Muscle of leg (tissue), 11 donors: ENCODE data around the gene ADM2. TPM values are rescaled to one million over a fixed set of nuclear protein-coding genes. Genes with fewer than 3 reads are reported as not detected.
A peak's percentile ranks its signal among the peaks of the same experiment; 100 is the strongest.

Experiments
- DNase-seq: peaks from one replicate; pipeline ENCODE4 v3.0.0; 2013
- H3K27ac ChIP-seq: one replicate; pipeline ENCODE4 v1.5.1; 2013; ENCODE audit warnings: mild to moderate bottlenecking, low read length, control low read depth
- H3K27me3 ChIP-seq: one replicate; pipeline ENCODE4 v1.6.1; 2013; ENCODE audit warnings: low read length; ENCODE audit not compliant: control insufficient read depth, insufficient read depth
- H3K36me3 ChIP-seq: one replicate; pipeline ENCODE4 v1.6.1; 2013; ENCODE audit warnings: low read length; ENCODE audit not compliant: control insufficient read depth, insufficient read depth
- H3K4me1 ChIP-seq: one replicate; pipeline ENCODE4 v1.6.1; 2013; ENCODE audit warnings: low read length; ENCODE audit not compliant: control insufficient read depth, insufficient read depth
- H3K4me3 ChIP-seq: one replicate; pipeline ENCODE4 v1.5.1; 2013; ENCODE audit warnings: low read length, control low read depth
- H3K9me3 ChIP-seq: replicated peaks from 2 replicates; pipeline ENCODE4 v1.6.1; 2013; ENCODE audit warnings: low read depth, low read length; ENCODE audit not compliant: control insufficient read depth
- WGBS: methylation state at CpG from one replicate; pipeline ENCODE4 v1.1.5; 2013; ENCODE audit warnings: missing lambda C conversion rate; ENCODE audit not compliant: insufficient coverage; 5-methylcytosine and 5-hydroxymethylcytosine counted together
- polyA plus RNA-seq, 8 donors: library from polyadenylated mRNA; unstranded; fragments of 120-200 nt; gene quantifications; one replicate each; pipeline versions ENCODE4 v1.2.1 to v1.2.3, GENCODE V29; 2013; ENCODE audit warnings: inconsistent platforms in 1 of 8, low replicate concordance in 1 of 8; ENCODE audit not compliant: insufficient read length in 8 of 8, insufficient read depth in 1 of 8
- total RNA-seq: library from RNA; stranded (reverse); fragments of 120-200 nt; gene quantifications from one replicate; pipeline ENCODE4 v1.2.4, GENCODE V29; 2013

The ADM2 gene
- total and polyA plus RNA-seq, 9 donors = 0.23 to 0.81 (median 0.53) TPM

DNA sequence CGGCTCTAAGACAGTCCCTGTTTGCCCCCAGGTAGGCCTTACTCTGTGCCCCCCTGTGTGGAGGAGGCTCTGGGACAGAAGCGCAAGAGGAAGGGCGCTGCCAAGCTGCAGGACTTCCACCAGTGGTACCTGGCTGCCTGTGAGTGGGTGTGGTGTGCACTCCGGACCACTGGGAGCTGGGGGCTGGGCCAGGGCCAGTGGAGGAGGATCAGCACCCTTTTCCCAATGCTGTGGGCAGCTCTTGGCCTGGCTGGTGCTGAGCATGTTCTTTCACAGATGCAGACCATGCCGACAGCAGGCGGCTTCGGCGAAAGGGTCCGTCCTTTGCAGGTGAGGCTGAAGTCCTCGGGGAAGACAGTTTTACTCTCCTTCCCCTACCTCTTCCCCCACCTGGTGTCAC, 40.4 kb downstream of the ADM2 start:
- peaks cover 13% of the 10 kb centered on the region for H3K4me1 ChIP-seq
- H3K9me3 ChIP-seq = no peaks in the 10 kb centered on the region
- H3K36me3 ChIP-seq = peaks cover 65% of the 10 kb centered on the region
- H3K27me3 ChIP-seq = no peaks in the 10 kb centered on the region
- no peak overlapping the region for H3K4me3 ChIP-seq
- no peak overlapping the region for H3K27ac ChIP-seq
- 89% methylated on average over 7 of the region's 10 CpGs for WGBS
- DNase-seq = no peak

GRCh38 chr22:50522208-50522805, 41.0 kb downstream of the ADM2 start:
- peaks cover 17% of the 10 kb centered on the region for H3K4me1 ChIP-seq
- no peak for DNase-seq
- 86% methylated on average over 7 of the region's 15 CpGs for WGBS
- no peaks in the 10 kb centered on the region for H3K9me3 ChIP-seq
- no peak overlapping the region for H3K4me3 ChIP-seq
- H3K36me3 ChIP-seq = peaks cover 59% of the 10 kb centered on the region
- H3K27ac ChIP-seq = no peak overlapping the region
- no peaks in the 10 kb centered on the region for H3K27me3 ChIP-seq

GRCh38 chr22:50522806-50523438, 41.6 kb downstream of the ADM2 start:
- H3K36me3 ChIP-seq = peaks cover 52% of the 10 kb centered on the region
- 79% methylated on average over 17 of the region's 22 CpGs for WGBS
- no peak for DNase-seq
- no peak overlapping the region for H3K27ac ChIP-seq
- peaks cover 17% of the 10 kb centered on the region for H3K4me1 ChIP-seq
- no peak overlapping the region for H3K4me3 ChIP-seq
- no peaks in the 10 kb centered on the region for H3K27me3 ChIP-seq
- H3K9me3 ChIP-seq = no peaks in the 10 kb centered on the region

DNA sequence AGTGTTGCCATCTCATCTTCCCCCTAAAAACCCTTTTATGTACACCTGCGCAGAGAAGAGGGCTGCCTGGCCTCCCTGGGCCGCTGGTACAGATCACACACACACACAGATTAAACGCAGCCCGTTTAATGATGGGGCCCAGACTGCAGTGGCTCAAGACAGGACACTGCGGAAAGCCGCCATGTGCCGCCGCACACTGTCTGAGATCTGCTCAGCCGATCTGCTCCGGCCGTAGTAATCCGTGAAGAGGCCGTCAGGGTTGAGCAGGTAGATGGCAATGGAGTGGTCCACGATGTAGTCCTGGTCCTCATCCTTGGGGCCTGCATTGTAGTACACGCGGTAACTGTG, 42.1 kb downstream of the ADM2 start:
- no peak overlapping the region for H3K4me3 ChIP-seq
- WGBS = 95% methylated on average over 13 of the region's 16 CpGs

GRCh38 chr22:50523806-50524675, 42.7 kb downstream of the ADM2 start:
- peak overlapping the region; percentile 75 for H3K4me3 ChIP-seq
- DNase-seq = no peak
- H3K36me3 ChIP-seq = peaks cover 41% of the 10 kb centered on the region
- WGBS = 77% methylated on average over 23 of the region's 25 CpGs
- no peak overlapping the region for H3K27ac ChIP-seq
- H3K4me1 ChIP-seq = peaks cover 18% of the 10 kb centered on the region
- peaks cover 9% of the 10 kb centered on the region for H3K27me3 ChIP-seq
- no peaks in the 10 kb centered on the region for H3K9me3 ChIP-seq

More for the DNA sequence above, 42.1 kb downstream of the ADM2 start:
- Histone ChIP-seq H3K27me3 (peaks cover 3% of the 10 kb centered on the region), H3K4me1 (peaks cover 17% of the 10 kb centered on the region), H3K9me3 (no peaks in the 10 kb centered on the region), H3K27ac (no peak overlapping the region), H3K36me3 (peaks cover 47% of the 10 kb centered on the region)
- DNase-seq = no peak

DNA sequence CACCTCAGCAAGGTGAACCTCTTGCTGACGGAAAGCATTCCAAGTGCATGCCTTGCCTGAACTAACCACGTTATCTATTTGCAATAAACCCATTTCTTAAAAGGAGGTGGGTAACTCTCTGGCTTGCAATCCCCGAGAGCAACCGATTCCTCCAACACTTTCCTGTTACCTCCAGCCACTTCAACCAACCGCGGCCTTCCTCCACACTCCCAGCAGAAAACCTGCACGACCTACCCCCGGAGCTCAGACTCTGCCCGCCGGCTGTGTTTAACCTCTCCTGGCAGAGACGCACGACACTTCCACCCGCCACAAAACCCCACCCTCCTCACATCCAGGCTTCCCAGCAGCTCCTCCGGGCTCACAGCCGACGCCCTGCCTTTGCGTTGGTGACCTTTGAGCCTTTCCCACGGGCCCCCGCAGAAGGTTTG, 43.3 kb downstream of the ADM2 start:
- H3K4me1 ChIP-seq = peaks cover 25% of the 10 kb centered on the region
- no peaks in the 10 kb centered on the region for H3K9me3 ChIP-seq
- peak overlapping the region; percentile 75 for H3K4me3 ChIP-seq
- H3K36me3 ChIP-seq = peaks cover 37% of the 10 kb centered on the region
- peak overlapping the region; percentile 29 for H3K27ac ChIP-seq
- no peak for DNase-seq
- peaks cover 15% of the 10 kb centered on the region for H3K27me3 ChIP-seq
- 12% methylated on average over 19 of the region's 19 CpGs for WGBS

GRCh38 chr22:50525104-50525857, 43.9 kb downstream of the ADM2 start, which contains the start of gene SCO2:
SCO2 (minus strand) TSS chr22:50525598; CDS start chr22:50524411, 1,187 bp downstream.
- peak; percentile 99 for DNase-seq
- Histone ChIP-seq H3K4me3 (peak within 1 kb of the TSS; percentile 75), H3K27me3 (peaks cover 20% of the 10 kb centered on the region), H3K4me1 (peaks cover 28% of the 10 kb centered on the region), H3K9me3 (no peaks in the 10 kb centered on the region), H3K36me3 (peaks cover 37% of the 10 kb centered on the region), H3K27ac (peak within 1 kb of the TSS; percentile 71)
- WGBS = under 1% methylated on average over 81 of the region's 84 CpGs

DNA sequence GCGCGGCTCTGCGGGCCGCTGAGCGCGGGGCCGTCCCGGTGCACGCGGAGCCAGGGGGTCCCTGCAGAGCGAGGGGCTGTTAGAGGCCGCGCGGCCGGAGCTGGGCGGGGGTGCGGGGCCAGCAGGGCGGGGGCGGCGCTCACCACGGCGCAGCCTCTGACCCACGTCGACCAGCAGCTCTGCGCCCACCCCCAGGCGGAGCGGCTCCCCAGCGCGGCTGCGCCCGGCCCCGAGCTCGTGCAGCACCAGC, 44.4 kb downstream of the ADM2 start:
- WGBS = under 1% methylated on average over 32 of the region's 33 CpGs
- DNase-seq = no peak
- peaks cover 36% of the 10 kb centered on the region for H3K36me3 ChIP-seq

DNA sequence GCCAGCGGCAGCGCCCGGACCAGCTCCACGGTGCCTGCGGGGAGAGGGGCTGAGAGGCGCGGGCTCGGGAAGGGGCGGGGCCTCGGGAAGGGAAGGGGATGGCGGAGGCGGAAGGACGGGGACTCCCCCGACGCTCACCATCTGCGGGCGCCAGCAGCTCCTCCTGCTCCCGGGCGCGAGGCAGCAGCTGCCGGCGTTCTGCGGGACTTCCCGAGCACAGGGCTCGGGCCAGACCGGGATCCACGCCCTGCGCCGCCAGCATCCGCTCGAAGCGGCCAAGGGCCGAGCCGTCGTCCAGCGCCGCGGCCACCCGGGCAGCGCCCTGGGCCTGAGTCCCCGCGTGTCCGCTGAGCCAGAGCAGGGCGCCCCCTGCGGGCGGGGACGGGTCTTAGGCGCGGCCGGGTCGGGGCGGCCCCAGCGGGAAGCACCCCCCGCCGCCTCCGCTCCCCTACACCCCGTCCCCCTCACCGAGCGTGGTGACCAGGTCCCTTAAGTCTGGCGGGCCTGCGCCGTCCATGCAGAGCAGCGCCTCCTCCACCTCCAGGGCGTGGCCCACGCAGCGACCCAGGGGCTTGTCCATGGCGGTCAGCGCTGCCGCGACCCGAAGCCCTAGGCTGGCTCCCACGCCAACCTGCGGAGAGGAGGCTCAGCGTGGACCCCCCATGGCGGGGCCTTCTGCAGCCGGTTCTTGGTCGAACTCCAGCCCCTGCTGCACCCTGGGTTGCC, 44.9 kb downstream of the ADM2 start:
- under 1% methylated on average over 75 of the region's 77 CpGs for WGBS
- Histone ChIP-seq H3K4me3 (peak overlapping the region; percentile 75), H3K4me1 (peaks cover 38% of the 10 kb centered on the region), H3K9me3 (no peaks in the 10 kb centered on the region), H3K27me3 (peaks cover 30% of the 10 kb centered on the region), H3K36me3 (peaks cover 31% of the 10 kb centered on the region), H3K27ac (peak overlapping the region; percentile 71)
- peak; percentile 94 for DNase-seq

More for the DNA sequence above, 44.4 kb downstream of the ADM2 start:
- Histone ChIP-seq H3K4me1 (peaks cover 33% of the 10 kb centered on the region), H3K27me3 (peaks cover 25% of the 10 kb centered on the region), H3K9me3 (no peaks in the 10 kb centered on the region), H3K4me3 (peak overlapping the region; percentile 75), H3K27ac (peak overlapping the region; percentile 71)
